BE2C (cell line): Measurements from ENCODE around the gene FBXL14.

Source experiments
- DNase-seq: peaks from one replicate; pipeline ENCODE4 v3.0.0-alpha.2; 2020
- H3K27me3 ChIP-seq: fragments of 250-450 bp; sonication (Bioruptor Pico); 2 replicates; pipeline ENCODE4 v1.5.1; 2020; ENCODE audit warnings: mild to moderate bottlenecking
- H3K36me3 ChIP-seq: fragments of 250-450 bp; sonication (Bioruptor Pico); 2 replicates; pipeline ENCODE4 v1.5.1; 2020; ENCODE audit warnings: mild to moderate bottlenecking
- H3K4me1 ChIP-seq: fragments of 250-450 bp; sonication (Bioruptor Pico); 2 replicates; pipeline ENCODE4 v1.5.1; 2020
- H3K4me3 ChIP-seq: 2 replicates; pipeline ENCODE4 v1.5.1; 2011; ENCODE audit warnings: low read depth, low read length
- H3K9me3 ChIP-seq: fragments of 250-450 bp; sonication (Bioruptor Pico); 2 replicates; pipeline ENCODE4 v1.5.1; 2020
- CTCF ChIP-seq: IDR thresholded peaks from 2 replicates; pipeline ENCODE4 v1.5.1; 2012; ENCODE audit warnings: mild to moderate bottlenecking, low read depth, low read length

The FBXL14 gene

DNA sequence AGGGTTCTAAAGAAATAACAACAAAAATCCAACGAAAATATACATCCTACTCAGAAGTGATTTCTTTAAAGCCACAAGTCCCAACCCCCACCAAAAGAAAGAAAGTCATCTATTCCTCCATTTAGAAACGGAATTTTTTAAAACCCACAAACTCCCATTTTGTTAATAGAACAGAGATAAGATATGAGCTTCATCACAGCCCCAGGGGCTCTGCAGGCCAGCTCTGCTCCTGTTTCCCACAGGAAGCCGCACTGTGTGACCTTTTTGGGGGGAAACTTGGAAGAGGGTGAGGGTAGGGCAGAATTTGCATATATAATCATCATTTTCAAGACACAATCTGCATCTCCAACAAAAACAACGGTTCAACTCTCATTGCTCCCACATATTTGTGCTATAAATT is 2.8 kb downstream of the FBXL14 start:
- H3K4me3 ChIP-seq: peak overlapping the region; percentile 82
- DNase-seq: no peak
- no peaks in the 10 kb centered on the region for H3K27me3 ChIP-seq
- H3K9me3 ChIP-seq: no peaks in the 10 kb centered on the region
- H3K4me1 ChIP-seq: peaks cover 8% of the 10 kb centered on the region
- H3K36me3 ChIP-seq: no peaks in the 10 kb centered on the region
- no peak for TF ChIP-seq CTCF

DNA sequence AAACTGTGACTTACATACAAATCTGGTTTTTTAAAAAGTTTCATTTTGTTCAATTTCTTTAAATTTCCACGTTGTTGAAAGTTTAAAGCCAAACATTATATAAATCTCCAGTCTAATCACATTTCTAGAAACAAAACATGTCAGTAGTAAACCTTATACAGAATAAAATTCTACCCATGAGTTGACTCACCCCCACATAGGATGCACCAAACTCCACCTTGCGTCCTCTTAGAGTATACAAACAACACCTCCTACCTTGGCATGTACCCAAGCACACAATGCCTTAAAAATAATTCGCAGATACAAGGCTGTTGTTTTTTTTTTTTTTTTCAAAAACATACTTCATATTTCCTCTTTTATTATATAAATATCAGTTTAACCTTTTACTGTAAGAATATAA is 3.3 kb downstream of the FBXL14 start:
- TF ChIP-seq CTCF: no peak
- no peaks in the 10 kb centered on the region for H3K36me3 ChIP-seq
- H3K4me3 ChIP-seq: peak overlapping the region; percentile 82; the same call in 1 of the 2 replicates
- no peak for DNase-seq
- H3K4me1 ChIP-seq: peaks cover 8% of the 10 kb centered on the region
- H3K9me3 ChIP-seq: no peaks in the 10 kb centered on the region
- no peaks in the 10 kb centered on the region for H3K27me3 ChIP-seq

- TF ChIP-seq CTCF: no peak
- Histone ChIP-seq H3K27me3 (no peaks in the 10 kb centered on the region), H3K4me1 (peaks cover 5% of the 10 kb centered on the region), H3K36me3 (no peaks in the 10 kb centered on the region), H3K4me3 (no peak overlapping the region; the same call in 1 of the 2 replicates), H3K9me3 (no peaks in the 10 kb centered on the region)
- no peak for DNase-seq
Measured at GRCh38 chr12:1590221-1590979, 4.0 kb downstream of the FBXL14 start.

DNA sequence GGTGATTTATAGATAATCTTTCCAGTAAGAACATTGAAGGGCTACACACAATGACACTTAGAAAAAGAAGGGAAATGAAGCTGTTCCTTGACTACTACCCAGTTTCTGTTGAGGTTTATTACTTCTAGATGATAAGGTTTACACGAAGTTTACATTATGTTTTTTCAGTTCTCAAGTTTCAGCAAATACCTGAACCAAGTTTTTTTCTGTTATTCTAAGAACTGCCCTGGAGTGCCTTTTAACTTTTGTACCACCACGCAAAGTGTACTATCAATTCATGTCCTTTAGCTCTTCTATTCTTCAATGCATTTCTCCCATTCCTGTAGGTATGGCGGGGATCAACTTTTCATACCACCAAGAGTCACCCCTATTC is 5.8 kb downstream of the FBXL14 start:
- Histone ChIP-seq H3K27me3 (no peaks in the 10 kb centered on the region), H3K36me3 (no peaks in the 10 kb centered on the region), H3K4me3 (no peak overlapping the region), H3K9me3 (no peaks in the 10 kb centered on the region), H3K4me1 (no peaks in the 10 kb centered on the region; the same call in 1 of the 2 replicates)
- TF ChIP-seq CTCF: no peak
- DNase-seq: no peak

- Histone ChIP-seq H3K36me3 (no peaks in the 10 kb centered on the region), H3K27me3 (no peaks in the 10 kb centered on the region), H3K9me3 (no peaks in the 10 kb centered on the region), H3K4me3 (no peak overlapping the region), H3K4me1 (no peaks in the 10 kb centered on the region; the same call in 1 of the 2 replicates)
- DNase-seq: no peak
- no peak for TF ChIP-seq CTCF
Measured at GRCh38 chr12:1587927-1588574, 6.3 kb downstream of the FBXL14 start.

DNA sequence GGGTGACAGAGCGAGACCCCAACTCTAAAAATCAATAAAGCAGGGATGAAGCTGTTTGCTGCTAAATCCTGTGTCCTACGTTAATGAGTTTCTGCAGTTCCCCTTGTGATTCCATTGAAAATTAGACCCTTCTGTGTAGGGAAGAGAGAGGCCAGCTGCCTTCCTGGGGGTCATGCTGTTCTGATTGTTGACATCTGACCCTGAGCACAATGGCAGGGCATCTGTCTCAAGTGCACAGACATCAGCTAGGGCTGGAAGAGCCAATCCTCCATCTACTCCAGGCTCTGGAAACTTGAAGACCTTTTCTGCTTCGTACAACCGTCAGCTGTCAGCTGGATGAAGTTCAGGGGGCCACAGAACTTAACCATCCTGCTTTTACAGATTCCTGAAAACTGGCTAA is 10.1 kb downstream of the FBXL14 start:
- Histone ChIP-seq H3K4me3 (no peak overlapping the region), H3K27me3 (no peaks in the 10 kb centered on the region), H3K9me3 (no peaks in the 10 kb centered on the region), H3K36me3 (no peaks in the 10 kb centered on the region), H3K4me1 (no peaks in the 10 kb centered on the region)
- no peak for DNase-seq
- no peak for TF ChIP-seq CTCF
